Natural killer cell (primary cell): ENCODE data around the gene CRYGN. TPM values are rescaled to one million over a fixed set of nuclear protein-coding genes. Genes with fewer than 3 reads are reported as not detected.
A peak's percentile ranks its signal among the peaks of the same experiment; 100 is the strongest.

Experiments used
- ATAC-seq, 3 donors: fragments of 150-1000 bp in 2 of 3; fragments of 200-7000 bp in 1 of 3; cut with Tn5 transposase; 1 replicate in 1 of 3; 2 replicates in 2 of 3; pipeline ENCODE4 v1.10.0; 2021; ENCODE audit warnings: mild to moderate bottlenecking in 2 of 3, moderate library complexity in 2 of 3
- DNase-seq, 2 donors: peaks; one replicate each; pipeline versions ENCODE4 v3.0.0 to v3.0.0-alpha.2; 2013 to 2021; ENCODE audit warnings: mixed read lengths in 1 of 2
- H3K27ac ChIP-seq: one replicate; pipeline ENCODE4 v1.5.1; 2013; ENCODE audit warnings: mild to moderate bottlenecking, low read length
- H3K27me3 ChIP-seq: one replicate; pipeline ENCODE4 v1.6.1; 2013; ENCODE audit warnings: low read length; ENCODE audit not compliant: control insufficient read depth, insufficient read depth
- H3K36me3 ChIP-seq: one replicate; pipeline ENCODE4 v1.6.1; 2013; ENCODE audit warnings: low read length; ENCODE audit not compliant: control insufficient read depth, insufficient read depth
- H3K4me1 ChIP-seq: one replicate; pipeline ENCODE4 v1.6.1; 2013; ENCODE audit warnings: low read length; ENCODE audit not compliant: control insufficient read depth, insufficient read depth
- H3K4me3 ChIP-seq: one replicate; pipeline ENCODE4 v1.5.1; 2013; ENCODE audit warnings: low read length
- H3K9me3 ChIP-seq: one replicate; pipeline ENCODE4 v1.6.1; 2013; ENCODE audit warnings: low read length; ENCODE audit not compliant: control insufficient read depth, insufficient read depth
- H3K27ac Mint-ChIP-seq, 2 donors: one replicate each; pipeline ENCODE4 v1.8.0; 2022; ENCODE audit warnings: mild to moderate bottlenecking in 2 of 2, mixed read lengths in 2 of 2, moderate library complexity in 1 of 2
- H3K27me3 Mint-ChIP-seq, 2 donors: one replicate each; pipeline ENCODE4 v1.8.0; 2022; ENCODE audit warnings: low read depth in 2 of 2, mixed read lengths in 2 of 2
- H3K36me3 Mint-ChIP-seq: one replicate; pipeline ENCODE4 v1.8.0; 2022; ENCODE audit warnings: mixed read lengths
- H3K4me1 Mint-ChIP-seq, 2 donors: one replicate each; pipeline ENCODE4 v1.8.0; 2022; ENCODE audit warnings: mixed read lengths in 2 of 2
- H3K4me3 Mint-ChIP-seq: one replicate; pipeline ENCODE4 v1.8.0; 2022; ENCODE audit warnings: mild to moderate bottlenecking, moderate library complexity, mixed read lengths
- H3K9me3 Mint-ChIP-seq, 2 donors: one replicate each; pipeline ENCODE4 v1.8.0; 2022; ENCODE audit warnings: mixed read lengths in 2 of 2
- WGBS: methylation state at CpG from one replicate; pipeline ENCODE4 v1.1.7; 2013; ENCODE audit warnings: missing lambda C conversion rate; ENCODE audit not compliant: insufficient coverage; 5-methylcytosine and 5-hydroxymethylcytosine counted together
- intact Hi-C: fragments of 100-400 bp; cut with micrococcal nuclease; formaldehyde crosslinking; loops from one replicate; pipeline ENCODE4 v1.14.2; 2022
- total RNA-seq, 4 donors: library from RNA; stranded (reverse); fragments of 120-200 nt in 1 of 4; gene quantifications; one replicate each; pipeline versions ENCODE4 v1.2.3 to v1.2.4, GENCODE V29; 2013 to 2022
- TF ChIP-seq, protein P1 (sequence below): fragments of 200-600 bp; IDR thresholded peaks from one replicate; pipeline ENCODE4 v1.8.0; 2022; ENCODE audit warnings: antibody characterized with exemption

Gene CRYGN
- total RNA-seq, 3 donors from 2014 or later (not counting 1 experiment from before 2014, with no cell fraction given), result not detected

DNA sequence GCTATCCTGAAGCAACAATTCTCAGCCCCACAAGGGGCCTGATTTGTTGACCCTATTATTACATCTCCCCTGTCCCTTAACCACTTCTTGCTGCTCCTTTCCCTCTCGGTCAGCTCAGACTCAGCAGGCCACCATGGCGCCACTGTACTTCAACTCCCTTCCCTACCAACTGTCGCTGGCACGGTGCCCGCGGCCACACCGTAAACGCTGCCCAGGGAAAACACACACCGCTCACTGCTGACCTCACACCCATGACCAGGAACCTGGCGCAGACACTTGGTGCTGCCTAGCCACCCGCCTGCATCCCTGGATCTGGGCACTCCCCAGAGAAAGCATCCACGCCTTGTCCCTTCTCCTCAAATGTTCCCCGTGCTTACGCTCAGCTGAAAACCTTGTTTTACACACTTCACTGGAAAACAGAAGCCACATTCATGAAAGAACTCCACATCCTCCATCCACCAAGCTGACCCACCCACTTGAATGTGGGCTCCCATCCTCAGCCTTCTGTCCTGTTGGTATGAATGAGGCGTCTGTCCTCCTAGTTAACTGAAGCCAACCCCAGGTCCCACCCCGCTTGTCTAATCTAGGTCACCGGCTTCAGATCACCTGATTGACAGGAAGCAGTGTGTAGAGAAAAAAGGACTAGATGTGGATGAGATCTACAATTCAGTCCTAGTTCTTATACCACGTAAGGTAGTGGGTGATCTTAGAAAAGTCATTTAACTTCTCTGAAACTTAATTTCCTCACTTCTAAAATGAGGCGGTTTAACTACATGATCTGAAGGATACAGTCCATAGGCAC is 28.5 kb upstream of the CRYGN start:
- no peaks in the 10 kb centered on the region for H3K9me3 ChIP-seq
- peak in 1 of 2 donors; percentile 30 for DNase-seq
- H3K36me3 Mint-ChIP-seq, result peaks cover 34% of the 10 kb centered on the region
- H3K36me3 ChIP-seq, result peaks cover 42% of the 10 kb centered on the region
- peaks cover 0 to under 1% of the 10 kb centered on the region in 2 donors for H3K9me3 Mint-ChIP-seq
- ATAC-seq, result peak in 1 of 3 donors; percentile 39
- H3K27me3 Mint-ChIP-seq, result no peaks in the 10 kb centered on the region
- WGBS, result 93% methylated on average over 15 of the region's 19 CpGs
- no peak overlapping the region for H3K27ac ChIP-seq
- no peaks in the 10 kb centered on the region for H3K27me3 ChIP-seq
- TF ChIP-seq, protein P1, sequence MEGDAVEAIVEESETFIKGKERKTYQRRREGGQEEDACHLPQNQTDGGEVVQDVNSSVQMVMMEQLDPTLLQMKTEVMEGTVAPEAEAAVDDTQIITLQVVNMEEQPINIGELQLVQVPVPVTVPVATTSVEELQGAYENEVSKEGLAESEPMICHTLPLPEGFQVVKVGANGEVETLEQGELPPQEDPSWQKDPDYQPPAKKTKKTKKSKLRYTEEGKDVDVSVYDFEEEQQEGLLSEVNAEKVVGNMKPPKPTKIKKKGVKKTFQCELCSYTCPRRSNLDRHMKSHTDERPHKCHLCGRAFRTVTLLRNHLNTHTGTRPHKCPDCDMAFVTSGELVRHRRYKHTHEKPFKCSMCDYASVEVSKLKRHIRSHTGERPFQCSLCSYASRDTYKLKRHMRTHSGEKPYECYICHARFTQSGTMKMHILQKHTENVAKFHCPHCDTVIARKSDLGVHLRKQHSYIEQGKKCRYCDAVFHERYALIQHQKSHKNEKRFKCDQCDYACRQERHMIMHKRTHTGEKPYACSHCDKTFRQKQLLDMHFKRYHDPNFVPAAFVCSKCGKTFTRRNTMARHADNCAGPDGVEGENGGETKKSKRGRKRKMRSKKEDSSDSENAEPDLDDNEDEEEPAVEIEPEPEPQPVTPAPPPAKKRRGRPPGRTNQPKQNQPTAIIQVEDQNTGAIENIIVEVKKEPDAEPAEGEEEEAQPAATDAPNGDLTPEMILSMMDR, result no peak
- peaks cover 51 to 57% of the 10 kb centered on the region in 2 donors for H3K4me1 Mint-ChIP-seq
- H3K4me1 ChIP-seq, result peaks cover 16% of the 10 kb centered on the region
- H3K4me3 Mint-ChIP-seq, result no peak overlapping the region
- peak overlapping the region; percentile 77 to 79 for H3K27ac Mint-ChIP-seq
- no peak overlapping the region for H3K4me3 ChIP-seq
- intact Hi-C loops, result no loop called here

DNA sequence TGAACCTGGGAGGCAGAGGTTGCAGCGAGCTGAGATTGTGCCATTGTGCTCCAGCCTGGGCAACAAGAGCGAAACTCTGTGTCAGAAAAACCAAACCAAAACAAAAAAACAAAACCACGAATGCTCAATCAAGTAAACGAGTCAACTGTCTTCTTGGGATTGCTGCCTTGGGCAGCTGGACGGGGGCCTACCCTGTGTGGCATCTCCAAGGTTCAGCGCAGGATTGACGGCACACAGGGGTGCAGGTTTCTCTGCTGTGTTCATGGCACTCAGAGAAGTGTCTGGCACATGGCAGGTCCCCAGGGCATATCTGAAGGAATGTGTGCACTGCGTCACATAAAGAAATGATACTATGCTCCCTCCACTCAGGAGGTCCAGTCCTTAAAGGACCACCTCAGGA is 25.2 kb upstream of the CRYGN start:
- Mint-ChIP-seq H3K36me3 (peaks cover 40% of the 10 kb centered on the region), H3K9me3 (peaks cover 2 to 7% of the 10 kb centered on the region in 2 donors), H3K4me1 (peaks cover 24 to 33% of the 10 kb centered on the region in 2 donors), H3K27ac (no peak overlapping the region), H3K27me3 (peaks cover 0 to under 1% of the 10 kb centered on the region in 2 donors), H3K4me3 (no peak overlapping the region)
- Histone ChIP-seq H3K4me3 (no peak overlapping the region), H3K27ac (no peak overlapping the region), H3K4me1 (no peaks in the 10 kb centered on the region), H3K9me3 (peaks cover 10% of the 10 kb centered on the region), H3K27me3 (no peaks in the 10 kb centered on the region), H3K36me3 (peaks cover 35% of the 10 kb centered on the region)
- intact Hi-C loops, result no loop called here
- TF ChIP-seq, protein P1, result no peak
- WGBS, result 96% methylated on average over 8 of the region's 8 CpGs
- ATAC-seq (no peak), DNase-seq (no peak)

DNA sequence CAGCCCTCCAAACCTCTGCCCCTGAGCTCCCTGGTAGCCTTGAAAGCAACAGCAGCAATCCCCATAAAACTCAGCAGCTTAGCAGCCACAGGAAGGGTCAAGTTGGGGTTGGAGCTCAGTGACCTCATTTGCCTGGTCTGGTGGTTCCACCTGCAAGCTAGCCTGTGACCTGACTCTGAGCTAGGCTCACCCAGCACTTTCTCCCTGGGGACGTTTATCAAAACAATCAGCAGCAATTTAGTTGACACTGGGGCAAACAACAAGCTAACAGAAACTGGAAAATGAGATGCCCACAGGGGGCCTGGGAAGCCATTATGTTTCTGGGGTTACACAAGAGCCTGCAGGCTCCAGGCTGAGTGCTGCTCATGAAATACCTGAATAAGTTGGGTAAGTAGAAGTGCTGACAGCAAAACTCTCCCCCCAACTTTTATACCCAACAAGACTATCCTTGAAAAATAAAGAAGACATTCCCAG is 22.4 kb upstream of the CRYGN start:
- Mint-ChIP-seq H3K4me3 (no peak overlapping the region), H3K27me3 (peaks cover 0 to 8% of the 10 kb centered on the region in 2 donors), H3K9me3 (peaks cover 2 to 7% of the 10 kb centered on the region in 2 donors), H3K27ac (no peak overlapping the region), H3K36me3 (peaks cover 24% of the 10 kb centered on the region), H3K4me1 (peaks cover 0 to 6% of the 10 kb centered on the region in 2 donors)
- Histone ChIP-seq H3K27me3 (no peaks in the 10 kb centered on the region), H3K4me3 (no peak overlapping the region), H3K9me3 (peaks cover 10% of the 10 kb centered on the region), H3K36me3 (peaks cover 16% of the 10 kb centered on the region), H3K4me1 (no peaks in the 10 kb centered on the region), H3K27ac (no peak overlapping the region)
- TF ChIP-seq, protein P1, result no peak
- no peak for ATAC-seq
- no peak for DNase-seq
- intact Hi-C loops, result no loop called here
- 83% methylated on average over 1 of the region's 1 CpG for WGBS
